ENCODE measurements around the gene ATP1A2.

GRCh38 chr1:160113407-160113806, 2.2 kb upstream of the ATP1A2 start:
- TF ChIP-seq SREBF2 (IDR thresholded peaks at IDR 0.05; ENCODE audit: low read length) = no peak
- no peak for TF ChIP-seq EP300 (IDR thresholded peaks at IDR 0.05; ENCODE audit: borderline replicate concordance in 1 of 2, control insufficient read depth in 1 of 2, low read depth in 2 of 2, low read length in 2 of 2)
- no peak for TF ChIP-seq HSF1 (IDR thresholded peaks at IDR 0.05; ENCODE audit: low read depth, low read length)
- TF ChIP-seq SMARCA5 (IDR thresholded peaks at IDR 0.05) = no peak
- TF ChIP-seq CTCF (IDR thresholded peaks at IDR 0.05 in 2 of 3, conservative IDR thresholded peaks at IDR 0.05 in 1 of 3; ENCODE audit: control insufficient read depth in 2 of 3, extremely low read depth in 1 of 3, insufficient read depth in 1 of 3, low read depth in 3 of 3, low read length in 3 of 3) = no peak
